AG20443 (cell line): ENCODE results near the gene CAP2.
A peak's percentile ranks its signal among the peaks of the same experiment; 100 is the strongest.
"Not testable (repeated sequence)": the region's sequence is repeated elsewhere in the genome, so short reads cannot be mapped to it uniquely, and the experiment has no call there.

Experiments
- DNase-seq: peaks from one replicate; pipeline ENCODE4 v3.0.0; 2012; ENCODE audit warnings: low spot score, mixed read lengths

CAP2 gene

DNA sequence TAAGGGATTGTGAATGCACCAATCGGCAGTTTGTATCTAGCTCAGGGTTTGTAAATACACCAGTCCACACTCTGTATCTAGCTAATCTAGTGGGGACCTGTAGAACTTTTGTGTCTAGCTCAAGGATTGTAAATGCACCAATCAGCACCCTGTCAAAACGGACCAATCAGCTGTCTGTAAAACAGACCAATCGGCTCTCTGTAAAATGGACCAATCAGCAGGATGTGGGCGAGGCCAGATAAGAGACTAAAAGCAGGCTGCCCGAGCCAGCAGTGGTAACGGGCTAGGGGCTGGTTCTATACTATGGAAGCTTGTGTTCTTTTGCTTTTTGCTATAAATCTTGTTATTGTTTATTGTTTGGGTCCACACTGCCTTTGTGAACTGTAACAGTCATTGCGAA, 187.9 kb downstream of the CAP2 start:
- DNase-seq = not testable (repeated sequence)

DNA sequence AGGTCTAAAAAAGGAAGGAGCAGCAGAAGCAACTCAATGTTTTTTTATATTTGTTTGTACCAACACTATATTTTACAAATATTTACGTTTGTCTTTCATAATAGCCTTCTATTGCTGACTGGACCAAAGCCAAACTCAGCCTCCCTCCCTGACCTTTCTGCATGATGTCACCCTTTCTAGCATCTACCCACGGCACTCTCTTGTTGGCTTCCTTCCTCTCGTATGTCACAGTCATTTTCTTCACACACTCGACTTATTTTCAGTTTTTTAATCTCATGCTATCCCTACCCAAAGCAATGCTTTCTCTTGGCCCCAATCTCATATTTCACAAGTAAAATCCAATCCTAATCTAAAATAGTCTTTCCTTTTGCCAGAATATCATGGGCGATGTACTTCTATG, 190.4 kb downstream of the CAP2 start:
- peak; percentile 60 for DNase-seq

DNA sequence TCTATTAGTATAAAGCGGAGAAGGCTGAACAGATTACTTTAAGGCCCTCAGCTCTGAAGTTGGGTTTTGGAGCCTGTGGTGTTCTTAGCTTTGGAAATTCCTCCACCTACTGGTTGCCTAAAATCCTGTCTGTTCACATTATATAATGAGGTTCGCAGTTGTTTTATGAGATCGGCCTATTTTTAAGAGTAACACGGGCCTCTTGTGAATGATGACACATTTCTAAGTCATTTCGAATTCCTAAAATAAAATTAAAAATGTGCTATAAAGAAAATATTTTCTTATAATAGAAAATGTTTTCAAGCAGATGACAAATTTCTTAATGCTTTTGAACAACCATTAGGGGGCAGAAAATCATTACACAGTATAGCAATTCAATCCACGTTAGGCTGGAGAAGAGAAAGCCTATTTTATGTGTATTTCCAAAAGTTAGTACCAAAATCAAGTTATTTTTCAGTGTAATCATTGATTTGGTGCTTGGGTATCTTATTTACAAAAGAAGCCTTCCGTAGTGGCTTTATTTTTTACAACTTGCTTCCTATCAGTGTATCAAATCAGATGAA, 190.9 kb downstream of the CAP2 start:
- peak; percentile 77 for DNase-seq

DNA sequence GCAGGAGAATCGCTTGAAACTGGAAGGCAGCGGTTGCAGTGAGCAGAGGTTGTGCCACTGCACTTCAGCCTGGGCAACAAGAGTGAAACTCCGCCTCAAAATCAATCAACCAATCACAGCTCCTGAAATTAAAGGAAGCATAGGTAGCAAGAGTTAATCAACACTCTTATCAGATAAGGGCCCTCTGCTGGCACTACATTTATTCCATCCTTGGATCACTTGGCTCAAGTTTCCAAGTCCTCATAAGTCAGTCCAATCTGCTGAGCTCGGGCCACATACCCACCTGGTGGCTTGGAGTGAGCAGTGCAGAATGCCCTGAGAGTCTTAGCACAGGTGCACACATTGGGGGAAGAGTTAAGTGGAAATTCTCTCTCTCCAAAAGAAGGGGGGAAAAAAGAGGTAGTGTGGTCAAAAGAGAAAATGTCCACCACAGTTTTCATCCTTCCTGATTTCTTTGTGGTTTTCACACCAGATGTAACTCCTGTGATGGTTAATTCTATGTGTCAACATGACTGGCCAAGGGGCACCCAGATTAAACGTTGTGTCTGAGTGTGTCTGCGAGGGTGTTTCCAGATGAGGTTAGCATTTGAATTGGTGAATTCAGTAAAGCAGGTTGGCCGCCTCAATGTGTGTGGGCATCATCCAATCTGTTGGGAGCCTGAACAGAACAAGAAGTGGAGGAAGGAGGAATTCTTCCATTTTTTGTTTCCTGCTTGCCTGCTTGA, 192.5 kb downstream of the CAP2 start:
- no peak for DNase-seq

DNA sequence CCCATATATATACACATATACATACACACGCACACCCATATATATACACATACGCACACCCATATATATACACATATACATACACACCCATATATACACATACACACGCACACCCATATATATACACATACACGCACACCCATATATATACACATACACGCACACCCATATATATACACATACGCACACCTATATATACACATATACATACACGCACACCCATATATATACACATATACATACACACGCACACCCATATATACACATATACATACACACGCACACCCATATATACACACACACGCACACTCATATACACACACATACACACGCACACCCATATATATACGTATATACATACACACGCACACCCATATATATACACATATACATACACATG, 193.2 kb downstream of the CAP2 start:
- not testable (repeated sequence) for DNase-seq

DNA sequence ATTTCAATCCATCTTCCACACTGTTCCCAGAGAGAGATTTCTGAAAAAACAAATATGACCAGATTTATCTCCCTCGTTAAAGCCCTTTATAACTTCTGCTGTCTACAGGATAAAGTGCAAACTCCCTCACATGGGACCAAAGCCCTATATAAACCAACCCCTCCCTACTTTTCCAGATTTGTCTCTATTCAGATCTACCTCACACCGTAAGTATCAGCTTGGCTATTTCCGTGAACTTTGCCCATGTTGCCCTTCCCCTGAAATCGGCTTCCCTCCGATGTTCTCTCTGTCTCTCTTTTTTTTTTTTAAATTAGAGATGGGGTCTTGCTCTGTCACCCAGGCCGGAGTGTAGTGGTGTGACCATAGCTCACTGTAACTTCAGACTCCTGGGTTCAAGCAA, 194.6 kb downstream of the CAP2 start:
- DNase-seq = no peak

DNA sequence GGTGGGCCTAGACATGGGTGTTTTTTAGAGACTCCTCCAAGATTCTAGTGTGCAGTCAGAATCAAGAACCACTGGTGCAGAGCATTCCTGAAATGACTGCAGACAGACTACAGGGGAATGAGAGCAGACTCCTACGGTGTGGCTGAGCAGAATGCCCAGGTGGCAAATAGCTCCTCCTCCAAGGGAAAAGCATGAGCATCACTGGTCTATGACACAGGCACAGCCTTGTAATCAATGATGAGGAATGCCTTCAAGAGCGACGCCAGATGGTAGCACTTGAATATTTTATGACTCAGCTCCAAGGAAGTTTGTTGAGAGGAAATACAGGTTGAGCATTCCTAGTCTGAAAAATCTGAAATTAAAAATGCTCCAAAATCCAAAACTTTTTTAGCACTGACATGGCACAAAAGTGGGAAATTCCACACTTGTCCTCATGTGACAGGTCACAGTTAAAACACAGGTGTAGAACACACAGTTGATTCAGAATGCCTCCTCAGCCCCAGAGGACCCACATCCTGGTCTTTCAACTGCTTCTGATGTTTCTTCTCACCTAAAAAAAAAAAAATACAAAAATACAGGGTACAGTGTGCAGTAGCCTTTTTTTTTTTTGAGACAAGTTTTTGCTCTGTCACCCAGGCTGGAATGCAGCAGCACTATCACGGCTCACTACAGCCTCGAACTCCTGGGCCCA, 196.2 kb downstream of the CAP2 start:
- peak; percentile 86 for DNase-seq

DNA sequence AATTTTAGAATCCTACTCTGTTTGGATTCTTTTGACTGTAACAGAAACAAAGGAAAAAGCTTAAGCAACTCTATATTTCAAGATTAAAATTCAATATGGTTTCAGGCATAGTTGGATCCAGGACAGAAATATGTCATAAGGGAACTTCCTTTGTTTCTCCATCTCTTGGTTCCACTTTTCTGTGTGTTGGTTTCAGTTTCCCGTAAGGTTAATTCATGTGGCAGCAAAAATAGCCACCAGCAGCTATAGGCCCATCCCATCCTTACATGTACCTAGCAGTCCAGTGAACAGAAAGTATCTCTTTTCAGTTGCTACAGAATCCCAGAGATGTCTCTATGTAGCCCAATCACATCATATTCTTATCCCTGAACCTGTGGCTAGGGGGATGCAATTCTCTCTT, 197.9 kb downstream of the CAP2 start:
- no peak for DNase-seq

DNA sequence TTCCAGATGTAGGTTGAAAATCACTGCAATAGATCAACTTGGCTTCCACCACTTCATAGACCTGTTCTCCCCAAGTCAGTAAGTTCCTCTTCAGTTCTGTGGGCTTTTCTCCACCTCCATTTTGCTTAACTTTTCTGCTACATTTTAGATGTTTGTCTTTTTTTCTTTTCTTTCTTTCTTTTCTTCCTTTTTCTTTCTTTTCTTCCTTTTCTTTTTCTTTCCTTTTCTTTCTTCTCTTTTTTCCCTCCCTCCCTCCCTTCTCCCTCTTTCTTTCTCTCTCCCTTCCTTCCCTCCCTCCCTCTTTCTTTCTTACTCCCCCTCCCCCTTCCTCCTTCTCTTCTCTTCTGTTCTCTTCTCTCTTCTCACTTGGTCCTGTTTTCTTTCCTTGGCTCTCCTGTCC, 199.9 kb downstream of the CAP2 start:
- DNase-seq = no peak

DNA sequence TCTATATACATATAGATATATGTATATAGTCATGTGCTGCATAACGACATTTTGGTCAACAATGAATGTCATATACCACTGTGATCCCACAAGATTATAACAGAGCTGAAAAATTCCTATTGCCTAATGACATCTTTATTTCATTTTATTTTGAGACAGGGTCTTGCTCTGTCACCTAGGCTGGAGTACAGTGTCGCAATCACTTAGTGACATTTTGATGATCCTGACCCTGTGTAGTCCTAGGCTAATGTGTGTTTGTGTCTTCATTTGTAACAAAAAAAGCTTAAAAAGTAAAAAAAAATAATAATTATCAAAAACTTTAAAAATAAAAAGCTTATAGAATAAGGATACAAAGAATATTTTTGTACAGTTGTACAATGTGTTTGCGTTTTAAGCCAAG, 202.7 kb downstream of the CAP2 start:
- DNase-seq = no peak

DNA sequence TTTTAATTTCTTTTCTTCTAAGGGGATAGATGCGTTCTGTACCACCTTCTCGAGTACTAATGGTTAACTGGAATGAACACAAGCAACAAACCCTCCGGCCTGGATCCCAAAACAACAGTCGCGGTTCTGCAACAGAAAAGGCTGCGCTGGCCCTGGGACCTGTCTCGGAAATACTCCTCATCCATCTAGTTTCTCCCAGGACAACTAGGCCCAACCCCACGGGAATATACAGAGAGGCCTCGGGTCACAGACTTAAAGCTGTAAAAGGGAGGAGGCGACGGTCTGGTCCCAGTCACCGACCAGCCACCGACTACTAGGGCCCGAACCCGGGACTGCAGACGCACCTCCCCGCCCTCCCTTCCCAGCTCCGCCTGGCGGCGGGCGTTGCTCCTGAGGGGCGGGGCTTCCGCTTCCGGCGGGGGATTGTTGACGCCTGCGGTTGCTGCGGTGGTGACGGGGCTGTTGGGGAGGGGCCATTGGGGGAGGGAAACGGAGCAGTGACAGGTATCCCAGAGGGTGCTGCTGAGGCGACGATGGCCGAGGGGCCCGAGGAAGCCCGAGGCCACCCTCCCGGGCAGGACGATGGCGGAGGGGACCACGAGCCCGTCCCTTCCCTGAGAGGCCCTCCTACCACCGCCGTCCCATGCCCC, 206.6 kb downstream of the CAP2 start, which contains the start of gene FAM8A1:
FAM8A1 (plus strand) TSS at position 426 of the 650 bp plus-strand sequence; CDS start at position 534, 108 bp downstream.
- DNase-seq = peak; percentile 97

DNA sequence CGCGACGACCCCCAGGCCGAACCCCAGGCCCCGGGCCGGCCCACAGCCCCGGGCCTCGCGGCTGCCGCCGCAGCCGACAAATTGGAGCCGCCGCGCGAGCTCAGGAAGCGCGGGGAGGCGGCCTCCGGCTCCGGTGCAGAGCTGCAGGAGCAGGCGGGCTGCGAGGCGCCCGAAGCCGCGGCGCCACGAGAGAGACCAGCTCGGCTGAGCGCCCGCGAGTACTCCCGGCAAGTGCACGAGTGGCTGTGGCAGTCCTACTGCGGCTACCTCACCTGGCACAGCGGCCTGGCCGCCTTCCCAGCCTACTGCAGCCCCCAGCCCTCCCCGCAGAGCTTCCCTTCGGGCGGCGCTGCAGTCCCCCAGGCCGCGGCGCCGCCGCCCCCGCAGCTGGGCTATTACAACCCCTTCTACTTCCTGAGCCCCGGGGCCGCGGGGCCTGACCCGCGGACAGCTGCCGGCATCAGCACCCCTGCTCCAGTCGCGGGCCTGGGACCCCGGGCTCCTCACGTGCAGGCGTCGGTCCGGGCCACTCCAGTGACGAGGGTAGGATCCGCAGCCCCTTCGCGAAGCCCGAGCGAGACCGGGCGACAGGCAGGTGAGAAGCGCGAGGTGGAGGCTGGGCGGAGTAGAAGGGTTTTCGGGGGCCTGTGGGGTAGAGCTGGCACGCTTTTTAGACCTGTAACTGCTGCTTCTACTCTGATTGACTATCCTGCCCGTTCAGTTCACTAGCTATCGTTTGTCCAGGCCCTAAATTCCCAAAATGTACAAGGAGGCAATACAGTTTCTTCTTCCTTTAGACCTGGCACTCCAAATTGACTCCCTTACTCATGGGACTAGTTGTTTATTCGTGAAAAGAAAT, 207.4 kb downstream of the CAP2 start:
- DNase-seq = peak; percentile 56

DNA sequence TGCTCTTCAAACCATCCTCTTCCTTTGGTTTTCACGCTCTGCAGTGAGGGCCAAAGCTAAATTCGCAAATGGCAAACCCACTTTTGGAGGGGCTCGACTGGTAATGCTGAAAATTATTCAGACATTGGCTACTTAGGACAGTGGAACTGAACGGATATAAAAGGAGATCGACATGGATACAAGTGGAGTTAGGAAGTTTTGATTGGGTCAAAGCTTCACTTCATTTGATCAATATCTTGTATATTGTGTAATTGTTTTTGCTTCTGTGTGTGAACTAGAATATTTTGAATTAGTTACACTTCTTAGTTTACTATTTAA, 207.9 kb downstream of the CAP2 start:
- DNase-seq = no peak

DNA sequence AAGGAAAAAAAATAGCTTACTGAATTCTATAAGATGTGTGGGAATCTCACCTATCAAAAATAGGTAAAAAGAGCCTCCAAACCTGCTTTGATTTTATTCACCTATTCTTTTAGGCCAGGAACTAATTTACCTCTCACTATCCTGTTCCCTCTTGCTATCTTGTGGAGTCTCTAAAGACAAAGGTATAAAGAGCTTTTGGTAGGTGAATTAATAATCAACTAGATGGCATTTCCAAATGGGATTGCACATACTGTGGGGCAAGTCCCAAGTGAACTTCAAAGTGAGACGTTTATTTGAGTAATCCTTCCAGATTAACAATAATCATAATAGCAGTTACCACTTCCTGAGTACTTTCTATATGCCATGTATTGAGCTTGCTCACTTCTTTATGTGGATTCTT, 209.5 kb downstream of the CAP2 start:
- no peak for DNase-seq

DNA sequence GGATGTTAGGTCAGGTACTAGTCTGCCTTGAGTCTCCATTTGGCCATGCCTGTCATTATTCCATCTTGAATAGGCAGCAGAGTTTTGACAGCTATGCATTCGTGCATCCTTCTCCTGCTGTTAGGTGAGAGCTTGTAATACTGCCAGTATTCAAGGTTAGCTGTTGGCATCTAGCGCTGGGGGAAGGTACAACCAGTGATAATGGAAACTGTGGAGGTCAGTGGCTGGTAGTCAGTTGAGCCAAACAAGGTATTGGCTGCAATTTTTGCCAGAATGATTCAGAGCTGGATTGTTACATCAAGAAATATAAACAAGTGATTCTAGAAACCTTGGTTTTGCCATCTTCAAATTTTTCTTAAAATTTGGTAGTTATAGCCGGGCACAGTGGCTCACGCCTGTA, 213.2 kb downstream of the CAP2 start:
- DNase-seq = no peak
